GM21825 (cell line): ENCODE results near the gene SLIT3.

Experiments used
- ATAC-seq: cut with Tn5 transposase; IDR thresholded peaks from one replicate; pipeline ENCODE4 v1.9.1; 2021; ENCODE audit warnings: mild to moderate bottlenecking, moderate library complexity; ENCODE audit not compliant: unreplicated experiment

Gene SLIT3

DNA sequence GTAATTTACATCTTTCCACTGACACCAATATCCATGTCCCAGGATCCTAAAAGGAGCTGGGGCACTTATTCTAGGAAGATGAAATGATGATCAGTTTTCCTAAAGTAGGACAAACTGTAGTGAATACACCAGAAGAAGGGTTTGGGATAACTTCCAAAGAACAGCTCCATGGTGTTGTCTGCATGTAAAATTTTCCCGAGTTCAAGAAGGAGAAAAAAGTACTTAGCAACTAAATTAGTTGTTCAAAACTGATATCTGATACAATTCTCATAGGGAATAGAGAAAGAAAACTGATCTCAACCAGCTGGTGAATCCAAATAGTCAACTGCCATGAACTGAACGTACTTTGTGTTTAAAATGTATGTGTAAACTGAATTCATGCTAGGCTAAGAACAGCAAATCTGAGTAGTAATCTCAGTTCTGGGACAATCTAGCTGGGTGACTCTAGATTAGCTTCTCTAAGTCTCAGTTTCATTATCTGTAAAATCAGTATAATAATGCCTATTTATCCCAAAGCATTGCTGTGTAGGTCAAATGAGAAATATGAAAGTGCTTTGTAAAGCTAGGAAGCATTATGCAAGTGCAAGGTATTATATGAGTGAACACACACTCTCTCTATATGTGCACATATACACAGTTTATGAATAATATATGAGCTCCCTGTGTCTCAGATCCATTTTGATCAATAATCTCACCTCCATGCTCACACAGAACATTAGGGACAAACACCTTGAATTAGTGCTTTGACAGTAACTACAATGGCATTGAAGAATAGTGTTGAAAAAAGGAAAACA lies 357.7 kb downstream of the SLIT3 start:
- no peak for ATAC-seq

- no peak for ATAC-seq
These were observed 359.0 kb downstream of the SLIT3 start for GRCh38 chr5:168941901-168942300.

DNA sequence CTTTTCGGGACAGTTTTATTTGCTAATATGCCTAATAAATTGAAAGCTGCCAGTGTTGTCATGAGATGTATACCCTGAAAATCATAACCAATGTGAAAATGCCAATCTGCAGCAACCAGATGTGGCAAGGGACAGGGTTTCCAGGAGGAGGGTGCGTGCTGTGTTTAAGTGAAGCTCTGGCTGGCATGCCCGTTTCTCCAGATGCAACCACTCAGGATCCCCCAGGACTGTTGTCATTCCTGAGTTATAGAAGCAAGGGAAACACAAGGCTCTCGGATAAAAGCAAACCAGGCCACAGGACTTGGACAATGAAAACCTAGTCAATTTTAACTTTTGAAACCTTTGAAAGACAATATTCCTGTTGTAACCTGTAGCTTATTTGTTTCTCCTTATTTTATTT lies 360.2 kb downstream of the SLIT3 start:
- ATAC-seq = no peak

GRCh38 chr5:168939887-168940544 lies 360.9 kb downstream of the SLIT3 start:
- no peak for ATAC-seq

GRCh38 chr5:168939156-168939800 lies 361.7 kb downstream of the SLIT3 start:
- no peak for ATAC-seq

GRCh38 chr5:168936511-168936910 lies 364.4 kb downstream of the SLIT3 start:
- ATAC-seq = no peak

- ATAC-seq = no peak
These were observed 365.8 kb downstream of the SLIT3 start for GRCh38 chr5:168935183-168935582.

- ATAC-seq = no peak
These were observed 366.8 kb downstream of the SLIT3 start for GRCh38 chr5:168934169-168934568.

DNA sequence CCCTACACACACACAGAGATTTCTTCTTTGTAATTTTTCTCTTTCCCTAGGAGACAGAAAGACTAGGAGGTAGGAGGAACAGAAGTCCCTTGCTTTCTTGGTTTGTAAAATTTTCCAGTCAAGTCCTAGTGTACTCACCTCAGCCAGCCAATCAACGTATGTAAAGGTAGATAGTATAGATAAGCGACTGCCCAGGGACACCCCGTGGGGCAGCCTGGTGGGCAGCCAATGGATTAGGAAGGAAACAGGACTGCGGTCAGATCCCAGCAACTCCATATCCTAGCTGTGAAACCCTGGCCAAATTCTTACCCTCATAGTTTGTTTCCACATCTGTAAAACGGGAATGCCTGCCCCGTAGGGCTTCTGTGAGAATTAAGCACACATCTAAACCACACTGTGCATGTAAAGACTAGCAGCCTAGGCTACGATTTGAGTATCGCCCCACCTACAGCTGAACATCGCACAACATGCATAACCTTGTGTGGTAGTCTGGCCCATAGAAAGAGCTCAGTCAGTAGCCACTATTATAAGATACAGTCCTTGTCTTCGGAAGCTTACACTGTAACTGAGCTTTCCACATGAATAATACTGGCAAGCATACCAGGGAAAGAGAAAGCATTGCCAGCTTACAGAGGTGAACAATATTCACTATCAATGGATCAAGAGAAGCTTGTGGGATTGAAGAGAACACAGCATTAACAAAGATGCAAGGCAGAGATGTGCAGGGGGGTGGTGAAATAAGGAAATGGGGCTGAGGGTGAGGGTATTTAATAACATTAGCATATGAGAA lies 368.3 kb downstream of the SLIT3 start:
- no peak for ATAC-seq

DNA sequence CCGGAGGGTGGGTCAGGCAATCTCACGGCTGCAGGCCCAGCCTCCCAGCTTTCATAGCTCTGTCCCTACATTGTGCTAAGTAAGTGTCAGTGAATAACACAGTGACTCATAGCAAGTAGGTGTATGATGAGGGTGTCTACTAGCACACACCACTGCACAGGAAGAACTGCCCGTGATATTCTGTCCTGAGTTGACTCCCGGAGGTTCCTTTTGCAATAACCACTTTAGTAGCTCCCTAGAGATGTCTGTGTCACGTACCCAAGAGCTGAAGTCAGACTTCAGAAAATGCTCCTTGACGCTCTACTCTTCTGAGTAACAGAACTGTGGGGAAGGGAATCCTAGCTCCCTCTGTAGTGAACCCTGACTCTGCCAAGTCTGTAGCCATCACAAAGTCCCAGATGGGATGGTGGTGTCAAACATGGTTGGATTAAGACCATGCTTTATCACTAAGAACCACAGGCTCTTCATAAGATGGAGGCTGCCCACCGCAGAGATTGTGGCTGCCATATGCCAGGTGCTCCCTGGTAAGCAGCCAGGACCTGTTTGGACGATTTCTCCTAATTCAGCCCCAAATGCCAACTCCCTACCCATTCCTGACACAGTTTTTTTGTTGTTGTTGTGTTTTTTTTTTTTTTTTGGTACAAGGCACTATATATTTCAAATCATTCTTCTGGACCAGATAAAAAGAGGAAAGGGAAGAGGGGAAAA lies 369.1 kb downstream of the SLIT3 start:
- ATAC-seq = no peak

DNA sequence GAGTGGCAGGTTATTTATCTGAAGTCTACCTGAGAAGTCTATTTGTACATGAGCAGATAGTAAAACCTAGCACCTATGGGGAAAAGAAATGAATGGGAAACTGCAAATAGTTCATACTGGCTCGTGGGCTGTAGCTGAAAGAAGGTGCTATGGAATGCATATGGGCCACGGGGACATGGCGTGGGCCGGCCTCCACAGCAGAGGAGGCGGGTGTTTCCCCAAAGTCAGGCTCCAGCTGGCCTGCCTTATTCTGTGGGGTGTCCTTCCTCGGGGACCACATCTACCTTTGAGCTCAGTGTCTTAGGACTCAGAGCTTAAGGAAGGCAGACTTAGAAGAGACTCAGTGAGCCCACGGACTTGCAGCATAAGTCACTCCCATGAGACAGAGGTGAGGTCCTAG lies 371.3 kb downstream of the SLIT3 start:
- ATAC-seq = no peak

DNA sequence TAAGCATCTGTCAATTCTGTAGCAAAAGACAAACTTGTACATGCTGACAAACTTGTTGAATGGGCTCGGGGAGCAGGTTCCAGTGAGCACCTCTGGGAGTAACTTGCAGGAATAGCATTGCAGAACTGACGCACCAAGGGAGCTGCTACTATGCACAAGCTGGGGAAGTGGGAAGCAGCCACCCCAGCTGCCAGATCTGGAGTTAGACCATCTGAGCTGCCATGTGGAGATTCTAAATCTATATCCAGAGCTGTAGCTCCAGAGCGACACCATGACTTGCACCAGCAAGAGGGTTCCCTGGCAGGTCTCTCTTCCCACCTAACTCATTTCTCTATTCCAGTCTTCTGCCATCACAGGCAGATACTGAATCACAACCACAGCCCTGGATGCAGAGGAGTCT lies 375.8 kb downstream of the SLIT3 start:
- no peak for ATAC-seq

GRCh38 chr5:168921147-168921866 lies 379.6 kb downstream of the SLIT3 start:
- ATAC-seq = no peak

GRCh38 chr5:168920019-168920810 lies 380.7 kb downstream of the SLIT3 start:
- no peak for ATAC-seq

- no peak for ATAC-seq
These were observed 382.9 kb downstream of the SLIT3 start for GRCh38 chr5:168917947-168918600.

DNA sequence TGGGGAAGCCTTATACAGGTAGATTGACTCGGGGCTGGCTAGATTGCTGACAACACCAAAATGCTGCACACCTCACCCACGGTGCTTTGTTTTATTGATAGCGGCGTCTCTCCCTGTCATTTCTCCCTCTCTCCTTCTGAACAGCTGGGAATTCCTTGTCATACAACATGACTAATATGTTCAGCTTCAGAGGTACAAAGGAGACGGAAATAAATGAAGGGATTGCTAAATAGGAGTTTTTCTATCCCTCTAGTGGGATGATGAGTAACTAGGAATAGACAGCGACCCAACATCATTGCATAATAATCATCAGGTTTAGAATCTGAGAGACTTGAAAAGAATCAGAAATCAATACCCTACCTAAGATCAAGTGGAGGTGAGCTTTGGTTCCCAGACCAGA lies 384.1 kb downstream of the SLIT3 start:
- no peak for ATAC-seq

DNA sequence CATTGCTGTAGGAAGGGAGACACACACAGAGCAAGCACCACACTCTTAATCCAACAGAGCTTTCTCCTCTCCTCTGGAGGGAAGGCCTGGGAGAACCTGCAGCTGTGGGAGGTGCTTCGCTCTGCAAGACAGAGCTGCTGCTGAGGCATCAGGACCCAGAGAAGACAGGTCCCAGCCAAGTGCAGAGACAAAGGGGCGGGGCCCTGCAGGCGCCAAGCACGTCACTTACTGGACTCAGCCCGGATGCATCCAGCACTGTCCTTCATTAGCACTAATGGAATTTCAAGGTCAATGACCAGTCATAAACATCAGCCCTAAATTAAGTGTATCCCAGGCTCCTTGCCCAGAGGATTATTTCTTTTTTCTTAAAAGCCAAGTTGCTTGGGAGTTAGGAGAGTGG lies 384.7 kb downstream of the SLIT3 start:
- ATAC-seq = no peak

- no peak for ATAC-seq
These were observed 386.4 kb downstream of the SLIT3 start for GRCh38 chr5:168914491-168914890.

- ATAC-seq = no peak
These were observed 390.1 kb downstream of the SLIT3 start for GRCh38 chr5:168910874-168911273.
